HCT116 (cell line): ENCODE data around the gene SLC13A3. TPM values are rescaled to one million over a fixed set of nuclear protein-coding genes. Genes with fewer than 3 reads are reported as not detected.

Source experiments
- ATAC-seq: fragments of 200-7000 bp; cut with Tn5 transposase; 2 replicates; pipeline ENCODE4 v1.9.1; 2020; ENCODE audit warnings: mild to moderate bottlenecking, moderate library complexity
- BruUV-seq: library from RNA; stranded (reverse); fragments of 400-500 nt; replicated peaks from 2 replicates; lab custom pipeline; 2021; lab: Mats Ljungman, UMichigan
- CTCF ChIA-PET: fragments of 300-600 bp; sonication (Branson Sonifier 250); formaldehyde crosslinking; loops from one replicate; lab custom pipeline; 2021; ENCODE audit warnings: antibody characterized with exemption; lab: Charles Lee
- POLR2A ChIA-PET: fragments of 300-600, 350-600 bp; sonication (Branson Sonifier 250); formaldehyde crosslinking; loops from one replicate; lab custom pipeline; 2021; ENCODE audit warnings: antibody characterized with exemption; lab: Charles Lee
- RAD21 ChIA-PET, 2 experiments: fragments of 300-600 bp; sonication (Branson Sonifier 250); formaldehyde crosslinking; loops; one replicate each; lab custom pipeline; 2023; ENCODE audit warnings: low total read pairs in 2 of 2; ENCODE audit not compliant: uncharacterized antibody in 2 of 2, unreplicated experiment in 2 of 2, low non-redundant PET in 1 of 2; lab: Charles Lee
- DNase-seq: peaks from one replicate; pipeline ENCODE4 v3.0.0-alpha.2; 2010; ENCODE audit warnings: low read depth, low spot score
- H2AFZ ChIP-seq: fragments of 200-600 bp; shearing (Covaris generic), sonication (generic); 2 replicates; pipeline ENCODE4 v1.6.1; 2017; ENCODE audit warnings: low read depth, mixed run types, mixed read lengths, antibody characterized with exemption, low read length; ENCODE audit not compliant: poor library complexity, severe bottlenecking
- H3K27ac ChIP-seq: 2 replicates; pipeline ENCODE4 v1.5.1; 2012; ENCODE audit warnings: low read depth, low read length
- H3K27me3 ChIP-seq: fragments of 200-600 bp; sonication (generic); 2 replicates; pipeline ENCODE4 v1.6.1; 2016; ENCODE audit warnings: mixed run types, low read length, mixed read lengths; ENCODE audit not compliant: insufficient read depth
- H3K36me3 ChIP-seq, 2 experiments: fragments of 200-500 bp in 1 of 2; fragments of 200-600 bp in 1 of 2; sonication (Bioruptor generic) in 1 of 2; sonication (generic) in 1 of 2; 2 replicates each; pipeline versions ENCODE4 v1.5.1 to v1.6.1; 2014 to 2016; ENCODE audit warnings: low read length in 2 of 2, inconsistent platforms in 1 of 2, mixed read lengths in 1 of 2, mixed run types in 1 of 2; ENCODE audit not compliant: insufficient read depth in 2 of 2, control insufficient read depth in 1 of 2
- H3K4me1 ChIP-seq, 2 experiments: fragments of 200-600 bp in 1 of 2; sonication (generic) in 1 of 2; 2 replicates each; pipeline versions ENCODE4 v1.5.1 to v1.6.1; 2012 to 2017; ENCODE audit warnings: low read length in 2 of 2, inconsistent platforms in 1 of 2, mild to moderate bottlenecking in 1 of 2, mixed read lengths in 1 of 2, mixed run types in 1 of 2, moderate library complexity in 1 of 2; ENCODE audit not compliant: insufficient read depth in 2 of 2, control insufficient read depth in 1 of 2
- H3K4me2 ChIP-seq: fragments of 200-600 bp; sonication (generic); 2 replicates; pipeline ENCODE4 v1.6.1; 2017; ENCODE audit warnings: mixed run types, low read length, mixed read lengths
- H3K4me3 ChIP-seq, 2 experiments: fragments of 200-600 bp in 1 of 2; sonication (generic) in 1 of 2; replicated peaks in 1 of 2; 2 replicates each; pipeline ENCODE4 v1.5.1; 2011 to 2016; ENCODE audit warnings: low read length in 2 of 2, control low read depth in 1 of 2, low read depth in 1 of 2, mild to moderate bottlenecking in 1 of 2, mixed read lengths in 1 of 2, mixed run types in 1 of 2
- H3K79me2 ChIP-seq: fragments of 200-600 bp; sonication (generic); 2 replicates; pipeline ENCODE4 v1.6.1; 2017; ENCODE audit warnings: mild to moderate bottlenecking, mixed run types, low read length, moderate library complexity, mixed read lengths; ENCODE audit not compliant: insufficient read depth
- H3K9ac ChIP-seq: fragments of 200-600 bp; sonication (generic); 2 replicates; pipeline ENCODE4 v1.6.1; 2016; ENCODE audit warnings: low read length, mixed read lengths
- H3K9me2 ChIP-seq: fragments of 200-600 bp; sonication (generic), shearing (Covaris generic); 2 replicates; pipeline ENCODE4 v1.6.1; 2017; ENCODE audit warnings: mixed run types, mild to moderate bottlenecking, moderate library complexity; ENCODE audit not compliant: insufficient read depth
- H3K9me3 ChIP-seq, 2 experiments: fragments of 200-500 bp in 1 of 2; fragments of 200-600 bp in 1 of 2; sonication (Bioruptor generic) in 1 of 2; sonication (generic) in 1 of 2; 2 replicates each; pipeline ENCODE4 v1.6.1; 2014 to 2017; ENCODE audit warnings: low read length in 2 of 2, mixed read lengths in 2 of 2, inconsistent platforms in 1 of 2, low read depth in 1 of 2, mild to moderate bottlenecking in 1 of 2, mixed run types in 1 of 2, moderate library complexity in 1 of 2; ENCODE audit not compliant: control insufficient read depth in 1 of 2, insufficient read depth in 1 of 2
- H4K20me1 ChIP-seq: fragments of 200-600 bp; sonication (generic), shearing (Covaris generic); 2 replicates; pipeline ENCODE4 v1.6.1; 2017; ENCODE audit warnings: mixed run types, mild to moderate bottlenecking, moderate library complexity; ENCODE audit not compliant: insufficient read depth
- CEBPB ChIP-seq: IDR thresholded peaks from 2 replicates; pipeline ENCODE4 v1.6.1; 2012; ENCODE audit warnings: low read depth
- ELF1 ChIP-seq: IDR thresholded peaks from 2 replicates; pipeline ENCODE4 v1.6.1; 2012; ENCODE audit warnings: low read depth, borderline replicate concordance
- JUND ChIP-seq: IDR thresholded peaks from 2 replicates; pipeline ENCODE4 v1.6.1; 2012
- SP1 ChIP-seq: IDR thresholded peaks from 2 replicates; pipeline ENCODE4 v1.6.1; 2012; ENCODE audit warnings: low read depth
- TCF7L2 ChIP-seq: IDR thresholded peaks from 2 replicates; pipeline ENCODE4 v1.7.0; 2011; ENCODE audit warnings: borderline replicate concordance, inconsistent platforms; ENCODE audit not compliant: insufficient read depth, insufficient read length; ENCODE audit errors: extremely low read depth
- ZNF274 ChIP-seq: fragments of 200-500 bp; sonication (Bioruptor generic); IDR thresholded peaks from 2 replicates; pipeline ENCODE4 v1.6.1; 2014; ENCODE audit warnings: mild to moderate bottlenecking, low read depth, low read length, inconsistent platforms
- intact Hi-C: fragments of 100-400 bp; cut with micrococcal nuclease; formaldehyde crosslinking; loops from 2 replicates; pipeline ENCODE4 v1.10.0; 2022
- total RNA-seq: library from RNA; stranded (reverse); gene quantifications from one replicate; pipeline ENCODE4 v1.2.1, GENCODE V29; 2021; ENCODE audit not compliant: unreplicated experiment
- TF ChIP-seq, protein P1 (sequence below): IDR thresholded peaks from 2 replicates; pipeline ENCODE4 v1.6.1; 2012
- TF ChIP-seq, protein P2 (sequence below): IDR thresholded peaks from 2 replicates; pipeline ENCODE4 v1.6.1; 2012
- TF ChIP-seq, protein P3 (sequence below), 3 experiments: fragments of 200-600 bp in 1 of 3; sonication (generic) in 1 of 3; IDR thresholded peaks in 2 of 3; conservative IDR thresholded peaks in 1 of 3; 2 replicates each; pipeline ENCODE4 v1.5.1; 2012 to 2017; ENCODE audit warnings: low read depth in 2 of 3, low read length in 2 of 3, antibody characterized with exemption in 1 of 3, borderline replicate concordance in 1 of 3, control low read depth in 1 of 3, mild to moderate bottlenecking in 1 of 3, mixed read lengths in 1 of 3, mixed run types in 1 of 3, moderate library complexity in 1 of 3; ENCODE audit not compliant: insufficient read depth in 1 of 3
- TF ChIP-seq, protein P4 (sequence below): IDR thresholded peaks from 2 replicates; pipeline ENCODE4 v1.6.1; 2011; ENCODE audit warnings: mild to moderate bottlenecking, low read length, moderate library complexity; ENCODE audit not compliant: insufficient replicate concordance; ENCODE audit errors: extremely low read depth

Gene SLC13A3
- total RNA-seq, 1 experiment from 2014 or later = not detected

DNA sequence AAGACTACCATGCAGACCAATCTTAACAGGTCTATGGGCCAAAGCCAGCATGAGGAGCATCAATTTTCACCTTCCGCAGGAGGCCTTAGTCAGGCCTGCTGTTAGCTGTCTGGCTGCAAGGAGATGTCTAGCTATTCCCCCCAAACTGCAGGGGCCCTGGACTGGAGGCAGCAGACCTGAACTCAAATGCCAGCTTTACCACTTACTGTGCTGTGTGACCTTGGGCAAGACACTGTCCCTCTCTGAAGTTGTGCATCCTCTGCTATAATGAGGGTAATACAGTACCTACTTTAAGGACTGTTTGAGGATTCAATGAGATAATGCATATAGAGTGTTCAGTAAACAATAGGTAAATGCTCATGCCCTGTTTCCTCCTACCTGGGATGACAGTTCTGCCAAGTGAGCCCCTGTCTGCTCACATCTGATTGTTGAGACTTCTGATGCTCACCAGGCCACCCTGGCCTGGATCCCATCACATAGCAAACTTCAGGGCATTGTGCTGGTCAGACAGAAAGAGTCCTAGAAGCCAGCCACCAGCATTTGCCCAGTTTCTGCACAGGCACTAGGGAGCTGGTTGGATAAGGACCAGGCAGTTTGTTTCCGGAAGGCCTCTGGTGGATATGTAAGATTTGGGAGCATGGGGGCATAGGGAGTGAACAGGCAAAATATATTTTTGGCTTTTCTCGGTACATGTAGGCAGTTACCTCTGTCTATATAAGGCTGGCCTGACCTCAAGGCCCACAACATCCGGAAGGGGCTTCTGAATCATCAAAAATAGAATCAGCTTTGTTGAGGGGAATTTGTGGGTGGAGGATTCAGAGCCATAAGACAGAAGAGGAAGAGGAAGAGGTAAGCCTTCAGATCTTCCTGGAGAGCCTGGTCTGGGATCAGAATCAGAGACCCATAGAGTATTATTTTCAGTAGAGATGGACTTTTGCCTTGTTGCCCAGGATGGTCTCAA, 98.5 kb downstream of the SLC13A3 start:
- no peak overlapping the region for H3K27ac ChIP-seq
- H3K9me2 ChIP-seq = no peaks in the 10 kb centered on the region
- BruUV-seq = no TSS peak
- intact Hi-C loops = no loop called here
- RAD21 ChIA-PET = no interaction called here
- TF ChIP-seq, protein P1, sequence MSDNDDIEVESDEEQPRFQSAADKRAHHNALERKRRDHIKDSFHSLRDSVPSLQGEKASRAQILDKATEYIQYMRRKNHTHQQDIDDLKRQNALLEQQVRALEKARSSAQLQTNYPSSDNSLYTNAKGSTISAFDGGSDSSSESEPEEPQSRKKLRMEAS = no peak
- TF ChIP-seq, protein P2, sequence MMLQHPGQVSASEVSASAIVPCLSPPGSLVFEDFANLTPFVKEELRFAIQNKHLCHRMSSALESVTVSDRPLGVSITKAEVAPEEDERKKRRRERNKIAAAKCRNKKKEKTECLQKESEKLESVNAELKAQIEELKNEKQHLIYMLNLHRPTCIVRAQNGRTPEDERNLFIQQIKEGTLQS = no peak
- TF ChIP-seq ELF1 (no peak), TCF7L2 (no peak), SP1 (no peak), ZNF274 (no peak), JUND (no peak), CEBPB (no peak)
- TF ChIP-seq, protein P3, sequence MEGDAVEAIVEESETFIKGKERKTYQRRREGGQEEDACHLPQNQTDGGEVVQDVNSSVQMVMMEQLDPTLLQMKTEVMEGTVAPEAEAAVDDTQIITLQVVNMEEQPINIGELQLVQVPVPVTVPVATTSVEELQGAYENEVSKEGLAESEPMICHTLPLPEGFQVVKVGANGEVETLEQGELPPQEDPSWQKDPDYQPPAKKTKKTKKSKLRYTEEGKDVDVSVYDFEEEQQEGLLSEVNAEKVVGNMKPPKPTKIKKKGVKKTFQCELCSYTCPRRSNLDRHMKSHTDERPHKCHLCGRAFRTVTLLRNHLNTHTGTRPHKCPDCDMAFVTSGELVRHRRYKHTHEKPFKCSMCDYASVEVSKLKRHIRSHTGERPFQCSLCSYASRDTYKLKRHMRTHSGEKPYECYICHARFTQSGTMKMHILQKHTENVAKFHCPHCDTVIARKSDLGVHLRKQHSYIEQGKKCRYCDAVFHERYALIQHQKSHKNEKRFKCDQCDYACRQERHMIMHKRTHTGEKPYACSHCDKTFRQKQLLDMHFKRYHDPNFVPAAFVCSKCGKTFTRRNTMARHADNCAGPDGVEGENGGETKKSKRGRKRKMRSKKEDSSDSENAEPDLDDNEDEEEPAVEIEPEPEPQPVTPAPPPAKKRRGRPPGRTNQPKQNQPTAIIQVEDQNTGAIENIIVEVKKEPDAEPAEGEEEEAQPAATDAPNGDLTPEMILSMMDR (IDR thresholded peaks at IDR 0.05 in 2 of 3, conservative IDR thresholded peaks at IDR 0.05 in 1 of 3; ENCODE audit: borderline replicate concordance in 1 of 3, insufficient read depth in 1 of 3, low read depth in 2 of 3, low read length in 2 of 3) = no peak
- TF ChIP-seq, protein P4, sequence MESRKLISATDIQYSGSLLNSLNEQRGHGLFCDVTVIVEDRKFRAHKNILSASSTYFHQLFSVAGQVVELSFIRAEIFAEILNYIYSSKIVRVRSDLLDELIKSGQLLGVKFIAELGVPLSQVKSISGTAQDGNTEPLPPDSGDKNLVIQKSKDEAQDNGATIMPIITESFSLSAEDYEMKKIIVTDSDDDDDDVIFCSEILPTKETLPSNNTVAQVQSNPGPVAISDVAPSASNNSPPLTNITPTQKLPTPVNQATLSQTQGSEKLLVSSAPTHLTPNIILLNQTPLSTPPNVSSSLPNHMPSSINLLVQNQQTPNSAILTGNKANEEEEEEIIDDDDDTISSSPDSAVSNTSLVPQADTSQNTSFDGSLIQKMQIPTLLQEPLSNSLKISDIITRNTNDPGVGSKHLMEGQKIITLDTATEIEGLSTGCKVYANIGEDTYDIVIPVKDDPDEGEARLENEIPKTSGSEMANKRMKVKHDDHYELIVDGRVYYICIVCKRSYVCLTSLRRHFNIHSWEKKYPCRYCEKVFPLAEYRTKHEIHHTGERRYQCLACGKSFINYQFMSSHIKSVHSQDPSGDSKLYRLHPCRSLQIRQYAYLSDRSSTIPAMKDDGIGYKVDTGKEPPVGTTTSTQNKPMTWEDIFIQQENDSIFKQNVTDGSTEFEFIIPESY = no peak
- TF ChIP-seq, all 23 proteins: peak for 0
- ChIA-PET POLR2A (no interaction called here), CTCF (no interaction called here)
- no peaks in the 10 kb centered on the region for H3K9me3 ChIP-seq
- no peak for DNase-seq
- no peaks in the 10 kb centered on the region for H3K36me3 ChIP-seq
- H3K4me3 ChIP-seq = no peak overlapping the region
- no peak overlapping the region for H3K4me2 ChIP-seq
- H2AFZ ChIP-seq = no peak overlapping the region
- H3K4me1 ChIP-seq = no peaks in the 10 kb centered on the region
- ATAC-seq = no peak
- no peaks in the 10 kb centered on the region for H4K20me1 ChIP-seq
- H3K27me3 ChIP-seq = 0 out of 2 replicates have a peak, but pooled peaks cover 6% of the 10 kb centered on the region
- H3K79me2 ChIP-seq = no peaks in the 10 kb centered on the region
- H3K9ac ChIP-seq = no peak overlapping the region
